Lung (tissue), 12 donors: ENCODE data around the gene EXOC3L4. TPM values are rescaled to one million over a fixed set of nuclear protein-coding genes. Genes with fewer than 3 reads are reported as not detected.

ENCODE experiments used
- ATAC-seq: fragments of 200-7000 bp; cut with Tn5 transposase; one replicate; pipeline ENCODE4 v1.9.1; 2020; ENCODE audit warnings: moderate number of reproducible peaks; ENCODE audit not compliant: insufficient read depth, low FRiP score
- DNase-seq, 3 donors: peaks; one replicate each; pipeline ENCODE4 v3.0.0-alpha.2; 2013 to 2017
- H3K27ac ChIP-seq, 2 donors: one replicate each; pipeline ENCODE4 v1.5.1; 2013; ENCODE audit warnings: mild to moderate bottlenecking in 2 of 2, moderate library complexity in 2 of 2, control low read depth in 1 of 2, inconsistent platforms in 1 of 2, low read depth in 1 of 2, low read length in 1 of 2
- H3K27me3 ChIP-seq, 3 donors: one replicate each; pipeline ENCODE4 v1.5.1; 2013; ENCODE audit warnings: low read length in 2 of 3; ENCODE audit not compliant: control insufficient read depth in 3 of 3, insufficient read depth in 3 of 3
- H3K36me3 ChIP-seq, 4 donors: one replicate each; pipeline ENCODE4 v1.5.1; 2013; ENCODE audit warnings: low read length in 4 of 4, mild to moderate bottlenecking in 1 of 4, moderate library complexity in 1 of 4; ENCODE audit not compliant: control insufficient read depth in 4 of 4, insufficient read depth in 4 of 4
- H3K4me1 ChIP-seq, 5 donors: one replicate each; pipeline ENCODE4 v1.5.1; 2013; ENCODE audit warnings: low read length in 5 of 5, mild to moderate bottlenecking in 2 of 5, moderate library complexity in 1 of 5; ENCODE audit not compliant: control insufficient read depth in 5 of 5, insufficient read depth in 5 of 5
- H3K4me3 ChIP-seq: one replicate; pipeline ENCODE4 v1.5.1; 2013; ENCODE audit warnings: mild to moderate bottlenecking, control low read depth, moderate library complexity
- H3K9ac ChIP-seq, 2 donors: one replicate each; pipeline ENCODE4 v1.5.1; 2013; ENCODE audit warnings: low read length in 2 of 2, control low read depth in 1 of 2; ENCODE audit not compliant: insufficient read depth in 1 of 2
- H3K9me3 ChIP-seq, 4 donors: one replicate each; pipeline ENCODE4 v1.5.1; 2013; ENCODE audit warnings: low read length in 3 of 4, mild to moderate bottlenecking in 1 of 4, moderate library complexity in 1 of 4; ENCODE audit not compliant: control insufficient read depth in 4 of 4, insufficient read depth in 3 of 4
- WGBS, 2 donors: extraction: QIAGEN DNeasy Blood & Tissue Kit; methylation state at CpG; one replicate each; pipeline ENCODE4 v1.1.7; 2013; 5-methylcytosine and 5-hydroxymethylcytosine counted together
- polyA plus RNA-seq, 2 donors: library from polyadenylated mRNA; stranded (reverse); fragments of 200-250 nt; gene quantifications; one replicate each; pipeline ENCODE4 v1.2.1, GENCODE V29; 2013
- total RNA-seq, 2 donors: library from RNA; depleted of rRNA in 1 of 2; stranded (reverse); fragments of >200 nt in 1 of 2; gene quantifications; one replicate each; pipeline ENCODE4 v1.2.1, GENCODE V29; 2014 to 2021
- TF ChIP-seq, protein P1 (sequence below): IDR thresholded peaks from 2 replicates; pipeline ENCODE4 v1.5.1; 2012; ENCODE audit warnings: mild to moderate bottlenecking; ENCODE audit errors: control extremely low read depth, extremely low read depth
- donor health status: control.
- donor health status: control.
- donor health status: Bipolar disorder and iron deficiency.
- donor health status: healthy.
- donor health status: DM: yes; HTN: yes; CAD: no.

The EXOC3L4 gene
- total and polyA plus RNA-seq, 4 donors, result 3.0 to 4.6 (median 3.8) TPM

- H3K27ac ChIP-seq, result no peak overlapping the region
- peaks cover 9 to 29% (median 10%) of the 10 kb centered on the region in 3 donors for H3K27me3 ChIP-seq
- peaks cover 0 to 2% (median 0%) of the 10 kb centered on the region in 5 donors for H3K4me1 ChIP-seq
- WGBS, 2 donors, result 94% methylated on average over 2 of the region's 2 CpGs
- H3K36me3 ChIP-seq, result no peaks in the 10 kb centered on the region
- TF ChIP-seq, protein P1, sequence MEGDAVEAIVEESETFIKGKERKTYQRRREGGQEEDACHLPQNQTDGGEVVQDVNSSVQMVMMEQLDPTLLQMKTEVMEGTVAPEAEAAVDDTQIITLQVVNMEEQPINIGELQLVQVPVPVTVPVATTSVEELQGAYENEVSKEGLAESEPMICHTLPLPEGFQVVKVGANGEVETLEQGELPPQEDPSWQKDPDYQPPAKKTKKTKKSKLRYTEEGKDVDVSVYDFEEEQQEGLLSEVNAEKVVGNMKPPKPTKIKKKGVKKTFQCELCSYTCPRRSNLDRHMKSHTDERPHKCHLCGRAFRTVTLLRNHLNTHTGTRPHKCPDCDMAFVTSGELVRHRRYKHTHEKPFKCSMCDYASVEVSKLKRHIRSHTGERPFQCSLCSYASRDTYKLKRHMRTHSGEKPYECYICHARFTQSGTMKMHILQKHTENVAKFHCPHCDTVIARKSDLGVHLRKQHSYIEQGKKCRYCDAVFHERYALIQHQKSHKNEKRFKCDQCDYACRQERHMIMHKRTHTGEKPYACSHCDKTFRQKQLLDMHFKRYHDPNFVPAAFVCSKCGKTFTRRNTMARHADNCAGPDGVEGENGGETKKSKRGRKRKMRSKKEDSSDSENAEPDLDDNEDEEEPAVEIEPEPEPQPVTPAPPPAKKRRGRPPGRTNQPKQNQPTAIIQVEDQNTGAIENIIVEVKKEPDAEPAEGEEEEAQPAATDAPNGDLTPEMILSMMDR, result no peak
- peaks cover 0 to 4% (median 0%) of the 10 kb centered on the region in 4 donors for H3K9me3 ChIP-seq
- DNase-seq (no peak), ATAC-seq (no peak)
- no peak overlapping the region for H3K4me3 ChIP-seq
- no peak overlapping the region for H3K9ac ChIP-seq
Measured at GRCh38 chr14:103081951-103082350, 12.6 kb upstream of the EXOC3L4 start.

GRCh38 chr14:103084021-103084919, 10.3 kb upstream of the EXOC3L4 start, which contains the start of gene LBHD2:
LBHD2 (plus strand) TSS chr14:103084210; CDS start chr14:103086013, 1,803 bp downstream.
- Histone ChIP-seq H3K4me3 (no peak within 1 kb of the TSS), H3K27me3 (peaks cover 9 to 29% (median 14%) of the 10 kb centered on the region in 3 donors), H3K4me1 (peaks cover 0 to 2% (median 0%) of the 10 kb centered on the region in 5 donors), H3K9me3 (peaks cover 0 to 5% (median 0%) of the 10 kb centered on the region in 4 donors), H3K36me3 (no peaks in the 10 kb centered on the region), H3K9ac (no peak within 1 kb of the TSS), H3K27ac (no peak within 1 kb of the TSS)
- DNase-seq, result no peak
- peak; percentile 21 for ATAC-seq
- TF ChIP-seq, protein P1, result no peak
- 20 to 36% methylated on average over 23 to 61 of the region's 61 CpGs for WGBS, 2 donors

- DNase-seq (no peak), ATAC-seq (no peak)
- Histone ChIP-seq H3K4me3 (no peak overlapping the region), H3K27me3 (peaks cover 9 to 28% (median 14%) of the 10 kb centered on the region in 3 donors), H3K27ac (no peak overlapping the region), H3K9ac (no peak overlapping the region), H3K4me1 (peaks cover 0 to 2% (median 0%) of the 10 kb centered on the region in 5 donors), H3K9me3 (peaks cover 0 to 5% (median 0%) of the 10 kb centered on the region in 4 donors), H3K36me3 (no peaks in the 10 kb centered on the region)
- TF ChIP-seq, protein P1, result no peak
- WGBS, 2 donors, result 74 to 83% methylated on average over 23 to 24 of the region's 24 CpGs
Measured at GRCh38 chr14:103085106-103086091, 9.1 kb upstream of the EXOC3L4 start.
